H1 (cell line): Measurements from ENCODE around the gene COL27A1. TPM values are rescaled to one million over a fixed set of nuclear protein-coding genes. Genes with fewer than 3 reads are reported as not detected.

Experiments
- BCL11A ChIP-seq, 2 experiments: IDR thresholded peaks; one replicate each; pipeline ENCODE4 v1.6.1; 2011; ENCODE audit warnings: low read depth in 2 of 2, low read length in 2 of 2, mild to moderate bottlenecking in 2 of 2
- CHD2 ChIP-seq: IDR thresholded peaks from 2 replicates; pipeline ENCODE4 v1.6.1; 2012; ENCODE audit warnings: low read length, improper control_type of control experiment
- MAFK ChIP-seq: IDR thresholded peaks from 2 replicates; pipeline ENCODE4 v1.6.1; 2012; ENCODE audit warnings: low read depth, mild to moderate bottlenecking, improper control_type of control experiment, low read length
- PHF8 ChIP-seq: fragments of 200-600 bp; sonication (generic); conservative IDR thresholded peaks from 2 replicates; pipeline ENCODE4 v1.7.1; 2012; ENCODE audit warnings: low read depth, mild to moderate bottlenecking, inconsistent platforms, low read length, moderate library complexity
- SRF ChIP-seq: IDR thresholded peaks from 2 replicates; pipeline ENCODE4 v1.6.1; 2011; ENCODE audit warnings: mild to moderate bottlenecking, low read depth, low read length, moderate library complexity
- TBP ChIP-seq: IDR thresholded peaks from 2 replicates; pipeline ENCODE4 v1.6.1; 2011; ENCODE audit warnings: low read depth, low read length, improper control_type of control experiment
- polyA plus RNA-seq, 7 experiments: library from polyadenylated mRNA; depleted of rRNA in 3 of 7; stranded (reverse) in 5 of 7; unstranded in 2 of 7; fragments of >200 nt in 5 of 7; fragments of 200-250 nt in 2 of 7; gene quantifications; 1 replicate in 5 of 7; 2 replicates in 1 of 7; 4 replicates in 1 of 7; pipeline versions ENCODE4 v1.2.1 to v1.2.3, GENCODE V29; 2011 to 2013; ENCODE audit warnings: missing spikeins in 2 of 7, mixed read lengths in 2 of 7
- total RNA-seq: library from RNA; stranded (reverse); fragmentation: NEBNext Ultra II Directional; extraction: Animal tissue kit (Norgen Biotek cat#: 25700); gene quantifications from 2 replicates; pipeline ENCODE4 v1.2.1, GENCODE V29; 2021
- TF ChIP-seq, protein P1 (sequence below): fragments of 300-600 bp; sonication (generic); IDR thresholded peaks from 2 replicates; pipeline ENCODE4 v1.7.1; 2012; ENCODE audit warnings: low read length, moderate library complexity, mild to moderate bottlenecking, inconsistent platforms; ENCODE audit not compliant: insufficient replicate concordance
- TF ChIP-seq, protein P2 (sequence below), 3 experiments: IDR thresholded peaks; 1 replicate in 2 of 3; 2 replicates in 1 of 3; pipeline versions ENCODE4 v1.5.1 to v1.6.1; 2011; ENCODE audit warnings: low read length in 3 of 3, mild to moderate bottlenecking in 3 of 3, inconsistent platforms in 2 of 3, low read depth in 1 of 3, moderate library complexity in 1 of 3; ENCODE audit not compliant: insufficient read depth in 1 of 3; ENCODE audit errors: control extremely low read depth in 1 of 3

COL27A1 gene
- total and polyA plus RNA-seq, 2 of the 8 experiments (the other 6 are each of a cell fraction or from before 2014, with no cell fraction given) = 15.1 to 22.8 TPM

DNA sequence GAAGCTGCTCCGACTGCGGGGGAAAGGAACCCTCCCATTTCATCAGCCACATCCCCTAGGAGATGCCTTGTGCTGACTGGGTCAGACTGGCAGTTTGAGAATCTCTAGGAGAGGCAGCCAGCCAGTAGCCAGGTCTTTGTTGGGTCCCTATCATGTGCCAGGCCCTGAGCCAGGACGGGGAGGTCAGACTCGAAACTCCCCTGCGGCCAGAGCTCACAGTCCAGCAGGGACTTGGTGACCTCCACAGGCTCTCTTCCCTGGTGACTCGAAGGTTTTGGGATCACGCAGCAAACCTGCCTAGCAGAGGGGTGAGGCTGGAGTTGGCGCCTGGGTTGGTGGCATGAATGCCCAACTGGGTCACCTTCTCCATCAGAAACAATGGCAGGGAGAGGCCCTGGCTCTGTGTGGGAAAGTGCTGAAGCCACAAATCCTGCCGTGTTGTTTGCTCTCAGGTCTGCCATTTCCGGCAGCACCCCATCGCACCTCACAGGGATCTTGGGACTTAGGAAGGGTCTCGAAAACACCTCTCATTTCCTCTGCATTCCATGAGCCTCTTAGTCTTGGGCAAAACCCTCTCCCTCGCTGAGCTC lies 153.1 kb downstream of the COL27A1 start (continued):
- TF ChIP-seq, protein P1, sequence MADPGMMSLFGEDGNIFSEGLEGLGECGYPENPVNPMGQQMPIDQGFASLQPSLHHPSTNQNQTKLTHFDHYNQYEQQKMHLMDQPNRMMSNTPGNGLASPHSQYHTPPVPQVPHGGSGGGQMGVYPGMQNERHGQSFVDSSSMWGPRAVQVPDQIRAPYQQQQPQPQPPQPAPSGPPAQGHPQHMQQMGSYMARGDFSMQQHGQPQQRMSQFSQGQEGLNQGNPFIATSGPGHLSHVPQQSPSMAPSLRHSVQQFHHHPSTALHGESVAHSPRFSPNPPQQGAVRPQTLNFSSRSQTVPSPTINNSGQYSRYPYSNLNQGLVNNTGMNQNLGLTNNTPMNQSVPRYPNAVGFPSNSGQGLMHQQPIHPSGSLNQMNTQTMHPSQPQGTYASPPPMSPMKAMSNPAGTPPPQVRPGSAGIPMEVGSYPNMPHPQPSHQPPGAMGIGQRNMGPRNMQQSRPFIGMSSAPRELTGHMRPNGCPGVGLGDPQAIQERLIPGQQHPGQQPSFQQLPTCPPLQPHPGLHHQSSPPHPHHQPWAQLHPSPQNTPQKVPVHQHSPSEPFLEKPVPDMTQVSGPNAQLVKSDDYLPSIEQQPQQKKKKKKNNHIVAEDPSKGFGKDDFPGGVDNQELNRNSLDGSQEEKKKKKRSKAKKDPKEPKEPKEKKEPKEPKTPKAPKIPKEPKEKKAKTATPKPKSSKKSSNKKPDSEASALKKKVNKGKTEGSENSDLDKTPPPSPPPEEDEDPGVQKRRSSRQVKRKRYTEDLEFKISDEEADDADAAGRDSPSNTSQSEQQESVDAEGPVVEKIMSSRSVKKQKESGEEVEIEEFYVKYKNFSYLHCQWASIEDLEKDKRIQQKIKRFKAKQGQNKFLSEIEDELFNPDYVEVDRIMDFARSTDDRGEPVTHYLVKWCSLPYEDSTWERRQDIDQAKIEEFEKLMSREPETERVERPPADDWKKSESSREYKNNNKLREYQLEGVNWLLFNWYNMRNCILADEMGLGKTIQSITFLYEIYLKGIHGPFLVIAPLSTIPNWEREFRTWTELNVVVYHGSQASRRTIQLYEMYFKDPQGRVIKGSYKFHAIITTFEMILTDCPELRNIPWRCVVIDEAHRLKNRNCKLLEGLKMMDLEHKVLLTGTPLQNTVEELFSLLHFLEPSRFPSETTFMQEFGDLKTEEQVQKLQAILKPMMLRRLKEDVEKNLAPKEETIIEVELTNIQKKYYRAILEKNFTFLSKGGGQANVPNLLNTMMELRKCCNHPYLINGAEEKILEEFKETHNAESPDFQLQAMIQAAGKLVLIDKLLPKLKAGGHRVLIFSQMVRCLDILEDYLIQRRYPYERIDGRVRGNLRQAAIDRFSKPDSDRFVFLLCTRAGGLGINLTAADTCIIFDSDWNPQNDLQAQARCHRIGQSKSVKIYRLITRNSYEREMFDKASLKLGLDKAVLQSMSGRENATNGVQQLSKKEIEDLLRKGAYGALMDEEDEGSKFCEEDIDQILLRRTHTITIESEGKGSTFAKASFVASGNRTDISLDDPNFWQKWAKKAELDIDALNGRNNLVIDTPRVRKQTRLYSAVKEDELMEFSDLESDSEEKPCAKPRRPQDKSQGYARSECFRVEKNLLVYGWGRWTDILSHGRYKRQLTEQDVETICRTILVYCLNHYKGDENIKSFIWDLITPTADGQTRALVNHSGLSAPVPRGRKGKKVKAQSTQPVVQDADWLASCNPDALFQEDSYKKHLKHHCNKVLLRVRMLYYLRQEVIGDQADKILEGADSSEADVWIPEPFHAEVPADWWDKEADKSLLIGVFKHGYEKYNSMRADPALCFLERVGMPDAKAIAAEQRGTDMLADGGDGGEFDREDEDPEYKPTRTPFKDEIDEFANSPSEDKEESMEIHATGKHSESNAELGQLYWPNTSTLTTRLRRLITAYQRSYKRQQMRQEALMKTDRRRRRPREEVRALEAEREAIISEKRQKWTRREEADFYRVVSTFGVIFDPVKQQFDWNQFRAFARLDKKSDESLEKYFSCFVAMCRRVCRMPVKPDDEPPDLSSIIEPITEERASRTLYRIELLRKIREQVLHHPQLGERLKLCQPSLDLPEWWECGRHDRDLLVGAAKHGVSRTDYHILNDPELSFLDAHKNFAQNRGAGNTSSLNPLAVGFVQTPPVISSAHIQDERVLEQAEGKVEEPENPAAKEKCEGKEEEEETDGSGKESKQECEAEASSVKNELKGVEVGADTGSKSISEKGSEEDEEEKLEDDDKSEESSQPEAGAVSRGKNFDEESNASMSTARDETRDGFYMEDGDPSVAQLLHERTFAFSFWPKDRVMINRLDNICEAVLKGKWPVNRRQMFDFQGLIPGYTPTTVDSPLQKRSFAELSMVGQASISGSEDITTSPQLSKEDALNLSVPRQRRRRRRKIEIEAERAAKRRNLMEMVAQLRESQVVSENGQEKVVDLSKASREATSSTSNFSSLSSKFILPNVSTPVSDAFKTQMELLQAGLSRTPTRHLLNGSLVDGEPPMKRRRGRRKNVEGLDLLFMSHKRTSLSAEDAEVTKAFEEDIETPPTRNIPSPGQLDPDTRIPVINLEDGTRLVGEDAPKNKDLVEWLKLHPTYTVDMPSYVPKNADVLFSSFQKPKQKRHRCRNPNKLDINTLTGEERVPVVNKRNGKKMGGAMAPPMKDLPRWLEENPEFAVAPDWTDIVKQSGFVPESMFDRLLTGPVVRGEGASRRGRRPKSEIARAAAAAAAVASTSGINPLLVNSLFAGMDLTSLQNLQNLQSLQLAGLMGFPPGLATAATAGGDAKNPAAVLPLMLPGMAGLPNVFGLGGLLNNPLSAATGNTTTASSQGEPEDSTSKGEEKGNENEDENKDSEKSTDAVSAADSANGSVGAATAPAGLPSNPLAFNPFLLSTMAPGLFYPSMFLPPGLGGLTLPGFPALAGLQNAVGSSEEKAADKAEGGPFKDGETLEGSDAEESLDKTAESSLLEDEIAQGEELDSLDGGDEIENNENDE = no peak
- no peak for TF ChIP-seq BCL11A (IDR thresholded peaks at IDR 0.05; ENCODE audit: low read depth in 2 of 2, low read length in 2 of 2)
- TF ChIP-seq MAFK = no peak
- TF ChIP-seq PHF8 = no peak
- TF ChIP-seq, protein P2, sequence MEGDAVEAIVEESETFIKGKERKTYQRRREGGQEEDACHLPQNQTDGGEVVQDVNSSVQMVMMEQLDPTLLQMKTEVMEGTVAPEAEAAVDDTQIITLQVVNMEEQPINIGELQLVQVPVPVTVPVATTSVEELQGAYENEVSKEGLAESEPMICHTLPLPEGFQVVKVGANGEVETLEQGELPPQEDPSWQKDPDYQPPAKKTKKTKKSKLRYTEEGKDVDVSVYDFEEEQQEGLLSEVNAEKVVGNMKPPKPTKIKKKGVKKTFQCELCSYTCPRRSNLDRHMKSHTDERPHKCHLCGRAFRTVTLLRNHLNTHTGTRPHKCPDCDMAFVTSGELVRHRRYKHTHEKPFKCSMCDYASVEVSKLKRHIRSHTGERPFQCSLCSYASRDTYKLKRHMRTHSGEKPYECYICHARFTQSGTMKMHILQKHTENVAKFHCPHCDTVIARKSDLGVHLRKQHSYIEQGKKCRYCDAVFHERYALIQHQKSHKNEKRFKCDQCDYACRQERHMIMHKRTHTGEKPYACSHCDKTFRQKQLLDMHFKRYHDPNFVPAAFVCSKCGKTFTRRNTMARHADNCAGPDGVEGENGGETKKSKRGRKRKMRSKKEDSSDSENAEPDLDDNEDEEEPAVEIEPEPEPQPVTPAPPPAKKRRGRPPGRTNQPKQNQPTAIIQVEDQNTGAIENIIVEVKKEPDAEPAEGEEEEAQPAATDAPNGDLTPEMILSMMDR (IDR thresholded peaks at IDR 0.05; ENCODE audit: control extremely low read depth in 1 of 3, insufficient read depth in 1 of 3, low read depth in 1 of 3, low read length in 3 of 3) = no peak
- TF ChIP-seq CHD2 = no peak
- TF ChIP-seq TBP = no peak
- TF ChIP-seq SRF = no peak
